ENCODE data around the gene FOLH1. TPM values are rescaled to one million over a fixed set of nuclear protein-coding genes. Genes with fewer than 3 reads are reported as not detected.
"Not testable (repeated sequence)": the region's sequence is repeated elsewhere in the genome, so short reads cannot be mapped to it uniquely, and the experiment has no call there.

The FOLH1 gene
- total RNA-seq, 1 experiment from 2014 or later: not detected

DNA sequence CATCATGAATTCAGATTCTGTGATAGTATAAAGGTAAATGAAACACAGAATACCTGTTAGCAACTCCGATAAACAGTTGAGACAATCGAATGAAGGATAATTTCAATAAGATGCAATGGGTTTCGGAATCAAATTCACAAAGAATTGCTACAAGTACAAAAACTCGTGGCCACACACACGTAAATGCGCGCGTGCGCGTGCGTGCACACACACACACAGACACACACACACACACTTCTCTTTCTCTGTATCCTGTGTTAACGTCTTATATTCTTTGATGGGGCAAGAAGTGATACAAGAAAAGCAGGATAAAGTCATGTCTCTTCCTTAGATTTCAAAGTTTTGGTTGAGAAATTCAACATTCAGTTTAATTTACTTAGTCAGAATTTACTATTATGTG is 57.2 kb downstream of the FOLH1 start:
- Histone ChIP-seq H3K9ac (ENCODE audit: low read length) (no peak overlapping the region), H3K4me2 (ENCODE audit: low read length) (no peak overlapping the region), H3K36me3 (ENCODE audit: control insufficient read depth in 1 of 2, insufficient read depth in 2 of 2, low read length in 2 of 2) (no peaks in the 10 kb centered on the region), H3K4me3 (replicated peaks in 1 of 2; ENCODE audit: low read depth in 1 of 2, low read length in 2 of 2) (no peak overlapping the region), H3K9me2 (ENCODE audit: insufficient read depth) (no peaks in the 10 kb centered on the region), H3K79me2 (ENCODE audit: insufficient read depth, low read length) (no peaks in the 10 kb centered on the region), H4K20me1 (ENCODE audit: insufficient read depth) (no peaks in the 10 kb centered on the region), H3K27ac (ENCODE audit: low read depth, low read length) (no peak overlapping the region), H2AFZ (ENCODE audit: low read depth, low read length, poor library complexity, severe bottlenecking) (no peak overlapping the region), H3K27me3 (ENCODE audit: insufficient read depth, low read length) (no peaks in the 10 kb centered on the region), H3K4me1 (ENCODE audit: control insufficient read depth in 1 of 2, insufficient read depth in 2 of 2, low read length in 2 of 2) (no peaks in the 10 kb centered on the region), H3K9me3 (ENCODE audit: control insufficient read depth in 1 of 2, insufficient read depth in 1 of 2, low read depth in 1 of 2, low read length in 2 of 2) (no peaks in the 10 kb centered on the region)
- TF ChIP-seq CBX3 (IDR thresholded peaks at IDR 0.05; ENCODE audit: low read depth): no peak
- no peak for TF ChIP-seq ELF1 (IDR thresholded peaks at IDR 0.05; ENCODE audit: borderline replicate concordance, low read depth)
- no peak for TF ChIP-seq EZH2 (IDR thresholded peaks at IDR 0.05)
- no peak for TF ChIP-seq TCF7L2 (IDR thresholded peaks at IDR 0.05; ENCODE audit: borderline replicate concordance, extremely low read depth, insufficient read depth, insufficient read length)
- no peak for TF ChIP-seq YY1 (IDR thresholded peaks at IDR 0.05; ENCODE audit: extremely low read depth, insufficient replicate concordance, low read depth, low read length)
- TF ChIP-seq SP1 (IDR thresholded peaks at IDR 0.05; ENCODE audit: low read depth): no peak
- TF ChIP-seq RAD21 (IDR thresholded peaks at IDR 0.05; ENCODE audit: low read depth): no peak
- no peak for TF ChIP-seq SIN3A (IDR thresholded peaks at IDR 0.05; ENCODE audit: low read depth)
- TF ChIP-seq, protein P1, sequence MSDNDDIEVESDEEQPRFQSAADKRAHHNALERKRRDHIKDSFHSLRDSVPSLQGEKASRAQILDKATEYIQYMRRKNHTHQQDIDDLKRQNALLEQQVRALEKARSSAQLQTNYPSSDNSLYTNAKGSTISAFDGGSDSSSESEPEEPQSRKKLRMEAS (IDR thresholded peaks at IDR 0.05): no peak
- no peak for TF ChIP-seq CEBPB (IDR thresholded peaks at IDR 0.05; ENCODE audit: low read depth)
- TF ChIP-seq, protein P2, sequence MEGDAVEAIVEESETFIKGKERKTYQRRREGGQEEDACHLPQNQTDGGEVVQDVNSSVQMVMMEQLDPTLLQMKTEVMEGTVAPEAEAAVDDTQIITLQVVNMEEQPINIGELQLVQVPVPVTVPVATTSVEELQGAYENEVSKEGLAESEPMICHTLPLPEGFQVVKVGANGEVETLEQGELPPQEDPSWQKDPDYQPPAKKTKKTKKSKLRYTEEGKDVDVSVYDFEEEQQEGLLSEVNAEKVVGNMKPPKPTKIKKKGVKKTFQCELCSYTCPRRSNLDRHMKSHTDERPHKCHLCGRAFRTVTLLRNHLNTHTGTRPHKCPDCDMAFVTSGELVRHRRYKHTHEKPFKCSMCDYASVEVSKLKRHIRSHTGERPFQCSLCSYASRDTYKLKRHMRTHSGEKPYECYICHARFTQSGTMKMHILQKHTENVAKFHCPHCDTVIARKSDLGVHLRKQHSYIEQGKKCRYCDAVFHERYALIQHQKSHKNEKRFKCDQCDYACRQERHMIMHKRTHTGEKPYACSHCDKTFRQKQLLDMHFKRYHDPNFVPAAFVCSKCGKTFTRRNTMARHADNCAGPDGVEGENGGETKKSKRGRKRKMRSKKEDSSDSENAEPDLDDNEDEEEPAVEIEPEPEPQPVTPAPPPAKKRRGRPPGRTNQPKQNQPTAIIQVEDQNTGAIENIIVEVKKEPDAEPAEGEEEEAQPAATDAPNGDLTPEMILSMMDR (IDR thresholded peaks at IDR 0.05 in 2 of 3, conservative IDR thresholded peaks at IDR 0.05 in 1 of 3; ENCODE audit: borderline replicate concordance in 1 of 3, insufficient read depth in 1 of 3, low read depth in 2 of 3, low read length in 2 of 3): no peak
- no peak for TF ChIP-seq ZFX (IDR thresholded peaks at IDR 0.05)
- TF ChIP-seq, protein P3, sequence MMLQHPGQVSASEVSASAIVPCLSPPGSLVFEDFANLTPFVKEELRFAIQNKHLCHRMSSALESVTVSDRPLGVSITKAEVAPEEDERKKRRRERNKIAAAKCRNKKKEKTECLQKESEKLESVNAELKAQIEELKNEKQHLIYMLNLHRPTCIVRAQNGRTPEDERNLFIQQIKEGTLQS (IDR thresholded peaks at IDR 0.05): no peak
- no peak for TF ChIP-seq POLR2AphosphoS5 (IDR thresholded peaks at IDR 0.05; ENCODE audit: low read depth, low read length)
- TF ChIP-seq, protein P4, sequence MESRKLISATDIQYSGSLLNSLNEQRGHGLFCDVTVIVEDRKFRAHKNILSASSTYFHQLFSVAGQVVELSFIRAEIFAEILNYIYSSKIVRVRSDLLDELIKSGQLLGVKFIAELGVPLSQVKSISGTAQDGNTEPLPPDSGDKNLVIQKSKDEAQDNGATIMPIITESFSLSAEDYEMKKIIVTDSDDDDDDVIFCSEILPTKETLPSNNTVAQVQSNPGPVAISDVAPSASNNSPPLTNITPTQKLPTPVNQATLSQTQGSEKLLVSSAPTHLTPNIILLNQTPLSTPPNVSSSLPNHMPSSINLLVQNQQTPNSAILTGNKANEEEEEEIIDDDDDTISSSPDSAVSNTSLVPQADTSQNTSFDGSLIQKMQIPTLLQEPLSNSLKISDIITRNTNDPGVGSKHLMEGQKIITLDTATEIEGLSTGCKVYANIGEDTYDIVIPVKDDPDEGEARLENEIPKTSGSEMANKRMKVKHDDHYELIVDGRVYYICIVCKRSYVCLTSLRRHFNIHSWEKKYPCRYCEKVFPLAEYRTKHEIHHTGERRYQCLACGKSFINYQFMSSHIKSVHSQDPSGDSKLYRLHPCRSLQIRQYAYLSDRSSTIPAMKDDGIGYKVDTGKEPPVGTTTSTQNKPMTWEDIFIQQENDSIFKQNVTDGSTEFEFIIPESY (IDR thresholded peaks at IDR 0.05; ENCODE audit: extremely low read depth, insufficient replicate concordance, low read length): no peak
- DNase-seq (ENCODE audit: low read depth, low spot score) (no peak), ATAC-seq (no peak)
- no TSS peak for BruUV-seq (replicated peaks)
- CTCF ChIA-PET: no interaction called here
- RAD21 ChIA-PET (ENCODE audit: low non-redundant PET in 1 of 2, low total read pairs in 2 of 2, uncharacterized antibody in 2 of 2, unreplicated experiment in 2 of 2): no interaction called here
- intact Hi-C loops (cut with micrococcal nuclease): no loop called here
- POLR2A ChIA-PET: no interaction called here

DNA sequence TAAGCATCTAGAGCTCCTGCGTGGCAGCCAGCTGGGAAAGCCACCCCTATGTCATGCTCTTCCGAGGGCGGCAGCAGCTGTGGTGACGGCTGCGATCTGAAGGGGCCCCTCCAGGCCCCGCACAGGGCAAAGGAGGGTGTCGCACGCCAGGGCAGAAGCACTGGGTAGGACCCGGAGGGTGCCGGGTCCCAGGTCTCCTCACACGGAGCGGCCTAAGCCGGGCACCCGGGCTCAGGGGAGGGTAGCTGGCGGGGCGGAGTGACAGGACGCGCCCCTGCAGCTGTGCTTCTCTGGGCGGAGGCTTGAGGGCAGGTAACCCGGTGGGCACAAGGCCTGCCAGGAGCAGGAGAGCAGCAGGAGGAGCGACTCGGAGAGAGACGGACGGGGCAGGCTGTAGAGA is 106.0 kb downstream of the FOLH1 start:
- H3K9ac ChIP-seq (ENCODE audit: low read length); H4K20me1 ChIP-seq (ENCODE audit: insufficient read depth); H3K79me2 ChIP-seq (ENCODE audit: insufficient read depth, low read length); intact Hi-C loops (cut with micrococcal nuclease); H3K36me3 ChIP-seq (ENCODE audit: control insufficient read depth in 1 of 2, insufficient read depth in 2 of 2, low read length in 2 of 2); ATAC-seq; H3K27ac ChIP-seq (ENCODE audit: low read depth, low read length); H3K9me2 ChIP-seq (ENCODE audit: insufficient read depth); BruUV-seq (replicated peaks); DNase-seq (ENCODE audit: low read depth, low spot score); H3K27me3 ChIP-seq (ENCODE audit: insufficient read depth, low read length); H3K4me2 ChIP-seq (ENCODE audit: low read length); POLR2A ChIA-PET; H3K4me1 ChIP-seq (ENCODE audit: control insufficient read depth in 1 of 2, insufficient read depth in 2 of 2, low read length in 2 of 2); H3K9me3 ChIP-seq (ENCODE audit: control insufficient read depth in 1 of 2, insufficient read depth in 1 of 2, low read depth in 1 of 2, low read length in 2 of 2); CTCF ChIA-PET; H2AFZ ChIP-seq (ENCODE audit: low read depth, low read length, poor library complexity, severe bottlenecking); RAD21 ChIA-PET (ENCODE audit: low non-redundant PET in 1 of 2, low total read pairs in 2 of 2, uncharacterized antibody in 2 of 2, unreplicated experiment in 2 of 2); H3K4me3 ChIP-seq (replicated peaks in 1 of 2; ENCODE audit: low read depth in 1 of 2, low read length in 2 of 2): not testable (repeated sequence)

Measured in HCT116 (cell line).